ENCODE results near the gene CFAP100. TPM values are rescaled to one million over a fixed set of nuclear protein-coding genes. Genes with fewer than 3 reads are reported as not detected.

Gene CFAP100
- total RNA-seq, 2 donors from 2014 or later: not detected

DNA sequence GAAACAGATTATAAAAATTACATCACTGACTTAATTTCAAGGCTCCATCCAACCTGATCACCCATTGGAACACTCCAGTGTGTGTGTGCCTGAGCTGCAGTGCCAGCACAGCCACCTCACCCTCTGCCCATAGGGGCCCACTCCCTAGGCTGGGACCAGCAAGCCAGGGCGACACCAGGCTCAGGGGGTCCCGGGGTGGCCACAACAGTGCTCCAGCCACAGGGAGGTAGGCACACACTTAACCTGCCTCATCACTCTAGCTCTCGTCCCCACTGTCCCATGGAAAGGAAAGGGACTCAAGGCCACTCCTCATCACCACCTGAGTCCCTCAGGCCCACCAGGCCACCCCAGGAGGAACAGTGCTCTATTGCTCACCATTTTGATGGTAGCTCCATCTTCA is 56.0 kb downstream of the CFAP100 start:
- no peak overlapping the region for H3K27ac ChIP-seq
- no peaks in the 10 kb centered on the region for H3K9me3 ChIP-seq
- peaks cover 0 to 5% of the 10 kb centered on the region in 2 donors for H3K4me1 ChIP-seq
- DNase-seq (ENCODE audit: low spot score): peak; percentile 42
- H3K27me3 ChIP-seq: no peaks in the 10 kb centered on the region
- H3K36me3 ChIP-seq: peaks cover 51% of the 10 kb centered on the region
- H3K4me3 ChIP-seq: no peak overlapping the region
- TF ChIP-seq, protein P1, sequence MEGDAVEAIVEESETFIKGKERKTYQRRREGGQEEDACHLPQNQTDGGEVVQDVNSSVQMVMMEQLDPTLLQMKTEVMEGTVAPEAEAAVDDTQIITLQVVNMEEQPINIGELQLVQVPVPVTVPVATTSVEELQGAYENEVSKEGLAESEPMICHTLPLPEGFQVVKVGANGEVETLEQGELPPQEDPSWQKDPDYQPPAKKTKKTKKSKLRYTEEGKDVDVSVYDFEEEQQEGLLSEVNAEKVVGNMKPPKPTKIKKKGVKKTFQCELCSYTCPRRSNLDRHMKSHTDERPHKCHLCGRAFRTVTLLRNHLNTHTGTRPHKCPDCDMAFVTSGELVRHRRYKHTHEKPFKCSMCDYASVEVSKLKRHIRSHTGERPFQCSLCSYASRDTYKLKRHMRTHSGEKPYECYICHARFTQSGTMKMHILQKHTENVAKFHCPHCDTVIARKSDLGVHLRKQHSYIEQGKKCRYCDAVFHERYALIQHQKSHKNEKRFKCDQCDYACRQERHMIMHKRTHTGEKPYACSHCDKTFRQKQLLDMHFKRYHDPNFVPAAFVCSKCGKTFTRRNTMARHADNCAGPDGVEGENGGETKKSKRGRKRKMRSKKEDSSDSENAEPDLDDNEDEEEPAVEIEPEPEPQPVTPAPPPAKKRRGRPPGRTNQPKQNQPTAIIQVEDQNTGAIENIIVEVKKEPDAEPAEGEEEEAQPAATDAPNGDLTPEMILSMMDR (IDR thresholded peaks at IDR 0.05): no peak

DNA sequence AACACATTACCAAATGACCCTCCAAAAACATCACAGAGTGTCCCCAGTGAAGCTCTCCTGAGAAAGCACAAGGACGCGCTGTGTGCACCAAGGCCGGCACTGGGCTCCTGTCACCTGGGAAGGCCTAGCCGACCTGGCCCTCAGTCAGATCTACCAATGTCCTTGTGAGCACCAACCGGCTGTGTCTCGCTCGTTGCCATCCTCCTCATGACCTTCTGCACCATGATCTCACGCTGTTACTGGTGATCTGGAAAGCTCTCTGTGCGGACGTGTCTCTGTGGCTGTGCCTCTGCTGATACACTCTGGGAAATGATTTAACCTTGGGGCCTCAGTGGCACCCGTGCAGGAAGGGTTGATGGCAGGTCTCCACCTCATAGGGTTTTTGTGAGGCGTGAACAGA is 56.8 kb downstream of the CFAP100 start:
- TF ChIP-seq, protein P1 (IDR thresholded peaks at IDR 0.05): no peak
- no peaks in the 10 kb centered on the region for H3K27me3 ChIP-seq
- H3K9me3 ChIP-seq: no peaks in the 10 kb centered on the region
- H3K27ac ChIP-seq: no peak overlapping the region
- peaks cover 0 to 11% of the 10 kb centered on the region in 2 donors for H3K4me1 ChIP-seq
- DNase-seq (ENCODE audit: low spot score): no peak
- peaks cover 57% of the 10 kb centered on the region for H3K36me3 ChIP-seq
- H3K4me3 ChIP-seq: no peak overlapping the region

- H3K27ac ChIP-seq: no peak overlapping the region
- no peak for DNase-seq (ENCODE audit: low spot score)
- H3K36me3 ChIP-seq: peaks cover 64% of the 10 kb centered on the region
- H3K4me1 ChIP-seq: peaks cover 0 to 15% of the 10 kb centered on the region in 2 donors
- no peaks in the 10 kb centered on the region for H3K9me3 ChIP-seq
- H3K27me3 ChIP-seq: no peaks in the 10 kb centered on the region
- TF ChIP-seq, protein P1 (IDR thresholded peaks at IDR 0.05): no peak
- H3K4me3 ChIP-seq: no peak overlapping the region
These were observed 57.5 kb downstream of the CFAP100 start for GRCh38 chr3:126452213-126452612.

DNA sequence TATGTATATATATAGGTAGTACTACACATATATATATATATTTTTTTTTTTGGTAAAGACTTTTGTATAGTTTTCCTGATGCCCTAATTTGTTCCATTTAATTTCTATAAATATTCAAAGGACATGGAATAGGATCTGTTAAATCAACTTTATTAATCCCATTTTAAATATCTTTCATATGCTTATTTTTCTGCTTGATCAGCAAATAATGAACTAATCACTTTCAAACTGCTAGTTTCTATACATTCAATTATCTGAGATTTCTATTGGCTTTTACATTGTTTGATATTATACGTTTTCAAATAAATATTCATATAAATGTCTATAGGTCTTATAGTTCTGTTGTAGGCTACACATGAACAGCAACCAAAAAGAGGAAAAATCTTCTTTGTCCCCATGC is 59.3 kb downstream of the CFAP100 start:
- Histone ChIP-seq H3K4me3 (no peak overlapping the region), H3K36me3 (peaks cover 70% of the 10 kb centered on the region), H3K4me1 (peaks cover 0 to 10% of the 10 kb centered on the region in 2 donors), H3K27me3 (no peaks in the 10 kb centered on the region), H3K27ac (no peak overlapping the region), H3K9me3 (no peaks in the 10 kb centered on the region)
- DNase-seq (ENCODE audit: low spot score): no peak
- TF ChIP-seq, protein P1 (IDR thresholded peaks at IDR 0.05): no peak

GRCh38 chr3:126454437-126455198 is 59.9 kb downstream of the CFAP100 start:
- TF ChIP-seq, protein P1 (IDR thresholded peaks at IDR 0.05): no peak
- no peak for DNase-seq (ENCODE audit: low spot score)
- peaks cover 0 to 10% of the 10 kb centered on the region in 2 donors for H3K4me1 ChIP-seq

More at GRCh38 chr3:126454437-126455198, 59.9 kb downstream of the CFAP100 start:
- peaks cover 70% of the 10 kb centered on the region for H3K36me3 ChIP-seq
- H3K9me3 ChIP-seq: no peaks in the 10 kb centered on the region
- H3K27me3 ChIP-seq: no peaks in the 10 kb centered on the region
- H3K4me3 ChIP-seq: no peak overlapping the region
- no peak overlapping the region for H3K27ac ChIP-seq
